H1 (cell line): Measurements from ENCODE around the gene ZFAND3. TPM values are rescaled to one million over a fixed set of nuclear protein-coding genes. Genes with fewer than 3 reads are reported as not detected.

Experiments used
- CTCF ChIA-PET: fragments of 300-600 bp; sonication (Branson Sonifier 250); formaldehyde crosslinking; loops from one replicate; lab custom pipeline; 2021; ENCODE audit not compliant: partially characterized antibody; lab: Charles Lee
- POLR2A ChIA-PET: fragments of 300-600 bp; sonication (Branson Sonifier 250); formaldehyde crosslinking; loops from one replicate; lab custom pipeline; 2021; ENCODE audit warnings: inconsistent platforms; ENCODE audit not compliant: partially characterized antibody; lab: Charles Lee
- DNase-seq, 2 experiments: peaks; one replicate each; pipeline versions ENCODE4 v3.0.0 to v3.0.0-alpha.2; 2010 to 2022; ENCODE audit warnings: low spot score in 2 of 2, low read depth in 1 of 2, mixed read lengths in 1 of 2
- FAIRE-seq: peaks from 2 replicates; lab custom pipeline; 2011; peaks lifted over from hg19 to GRCh38; lab: Jason Lieb, UNC
- H2AFZ ChIP-seq: 2 replicates; pipeline ENCODE4 v1.8.1; 2012; ENCODE audit warnings: low read length, inconsistent platforms
- H2AK5ac ChIP-seq: 2 replicates; pipeline ENCODE4 v1.6.1; 2013; ENCODE audit warnings: low read depth, low read length
- H2BK120ac ChIP-seq: replicated peaks from 2 replicates; pipeline ENCODE3; 2013; ENCODE audit warnings: low read depth, low read length, inconsistent platforms
- H2BK12ac ChIP-seq: 2 replicates; pipeline ENCODE4 v1.6.1; 2013; ENCODE audit warnings: low read depth, low read length
- H2BK15ac ChIP-seq: 2 replicates; pipeline ENCODE4 v1.6.1; 2013; ENCODE audit warnings: low read length
- H2BK20ac ChIP-seq: 2 replicates; pipeline ENCODE4 v1.6.1; 2013; ENCODE audit warnings: low read length
- H2BK5ac ChIP-seq: 2 replicates; pipeline ENCODE4 v1.6.1; 2013; ENCODE audit warnings: low read depth, low read length
- H3K14ac ChIP-seq: 2 replicates; pipeline ENCODE4 v1.6.1; 2013; ENCODE audit warnings: inconsistent platforms; ENCODE audit not compliant: insufficient read length
- H3K18ac ChIP-seq: 2 replicates; pipeline ENCODE4 v1.6.1; 2013; ENCODE audit warnings: low read length; ENCODE audit errors: extremely low read depth
- H3K23ac ChIP-seq: 2 replicates; pipeline ENCODE4 v1.6.1; 2013; ENCODE audit warnings: inconsistent platforms; ENCODE audit not compliant: insufficient read length
- H3K23me2 ChIP-seq: 2 replicates; pipeline ENCODE4 v1.6.1; 2013; ENCODE audit warnings: low read depth, low read length
- H3K27ac ChIP-seq: 2 replicates; pipeline ENCODE4 v1.6.1; 2011; ENCODE audit warnings: low read depth, low read length, inconsistent platforms
- H3K27me3 ChIP-seq, 4 experiments: replicated peaks in 1 of 4; 1 replicate in 1 of 4; 2 replicates in 3 of 4; pipeline versions ENCODE4 v1.6.1 to v1.8.1; 2011 to 2013; ENCODE audit warnings: low read length in 3 of 4, mild to moderate bottlenecking in 3 of 4, inconsistent platforms in 2 of 4, mixed read lengths in 2 of 4, moderate library complexity in 1 of 4; ENCODE audit not compliant: control insufficient read depth in 3 of 4, insufficient read depth in 3 of 4; ENCODE audit errors: extremely low read depth in 1 of 4
- H3K36me3 ChIP-seq, 4 experiments: 2 replicates each; pipeline versions ENCODE4 v1.6.1 to v1.8.1; 2011 to 2013; ENCODE audit warnings: mild to moderate bottlenecking in 4 of 4, low read length in 3 of 4, moderate library complexity in 2 of 4, control low read depth in 1 of 4, inconsistent platforms in 1 of 4; ENCODE audit not compliant: insufficient read depth in 4 of 4, control insufficient read depth in 2 of 4
- H3K4ac ChIP-seq: replicated peaks from 2 replicates; pipeline ENCODE3; 2013; ENCODE audit warnings: low read length, low read depth, mixed read lengths, inconsistent platforms; ENCODE audit not compliant: insufficient read length
- H3K4me1 ChIP-seq, 4 experiments: replicated peaks in 1 of 4; 1 replicate in 1 of 4; 2 replicates in 3 of 4; pipeline versions ENCODE4 v1.6.1 to v1.8.1; 2011 to 2013; ENCODE audit warnings: low read length in 3 of 4, inconsistent platforms in 2 of 4, mixed read lengths in 1 of 4; ENCODE audit not compliant: insufficient read depth in 4 of 4, control insufficient read depth in 3 of 4
- H3K4me2 ChIP-seq, 2 experiments: 2 replicates each; pipeline versions ENCODE4 v1.6.1 to v1.8.1; 2011 to 2013; ENCODE audit warnings: low read depth in 2 of 2, low read length in 2 of 2, control low read depth in 1 of 2, inconsistent platforms in 1 of 2, mild to moderate bottlenecking in 1 of 2; ENCODE audit not compliant: insufficient read depth in 1 of 2
- H3K4me3 ChIP-seq, 4 experiments: fragments of 200-600, 300-600 bp in 1 of 4; sonication (generic), shearing (Covaris generic), sonication (Bioruptor Twin) in 1 of 4; 2 replicates each; pipeline versions ENCODE4 v1.5.1 to v1.8.1; 2011 to 2016; ENCODE audit warnings: low read length in 4 of 4, low read depth in 3 of 4, control low read depth in 2 of 4, inconsistent platforms in 2 of 4, mild to moderate bottlenecking in 2 of 4, mixed read lengths in 1 of 4, moderate library complexity in 1 of 4; ENCODE audit not compliant: insufficient read depth in 2 of 4; ENCODE audit errors: extremely low read depth in 1 of 4
- H3K56ac ChIP-seq: replicated peaks from 2 replicates; pipeline ENCODE3; 2013; ENCODE audit warnings: low read depth, mild to moderate bottlenecking, mixed read lengths, low read length, inconsistent platforms; ENCODE audit not compliant: insufficient read length
- H3K79me1 ChIP-seq: 2 replicates; pipeline ENCODE4 v1.6.1; 2013; ENCODE audit warnings: low read depth, low read length, control low read depth
- H3K79me2 ChIP-seq, 2 experiments: 2 replicates each; pipeline versions ENCODE4 v1.6.1 to v1.8.1; 2012 to 2013; ENCODE audit warnings: low read length in 2 of 2, mild to moderate bottlenecking in 2 of 2, inconsistent platforms in 1 of 2; ENCODE audit not compliant: insufficient read depth in 2 of 2, control insufficient read depth in 1 of 2
- H3K9ac ChIP-seq, 4 experiments: replicated peaks in 1 of 4; 1 replicate in 1 of 4; 2 replicates in 3 of 4; pipeline versions ENCODE4 v1.6.1 to v1.8.1; 2011 to 2013; ENCODE audit warnings: low read depth in 3 of 4, low read length in 3 of 4, control low read depth in 2 of 4, mild to moderate bottlenecking in 2 of 4, moderate library complexity in 2 of 4, inconsistent platforms in 1 of 4; ENCODE audit errors: extremely low read depth in 1 of 4
- H3K9me3 ChIP-seq, 2 experiments: 2 replicates each; pipeline versions ENCODE4 v1.6.1 to v1.8.1; 2012 to 2013; ENCODE audit warnings: mild to moderate bottlenecking in 2 of 2, moderate library complexity in 2 of 2, control low read depth in 1 of 2, inconsistent platforms in 1 of 2, low read depth in 1 of 2, low read length in 1 of 2, mixed read lengths in 1 of 2; ENCODE audit not compliant: insufficient read depth in 2 of 2
- H4K20me1 ChIP-seq, 2 experiments: replicated peaks in 1 of 2; 2 replicates each; pipeline versions ENCODE3 to v1.8.1; 2011 to 2013; ENCODE audit warnings: inconsistent platforms in 2 of 2, low read length in 2 of 2, mild to moderate bottlenecking in 1 of 2; ENCODE audit not compliant: insufficient read depth in 2 of 2, control insufficient read depth in 1 of 2
- H4K5ac ChIP-seq: 2 replicates; pipeline ENCODE4 v1.6.1; 2013; ENCODE audit warnings: low read length, low read depth, mixed read lengths, inconsistent platforms; ENCODE audit not compliant: insufficient read length
- H4K8ac ChIP-seq: 2 replicates; pipeline ENCODE4 v1.8.0; 2013; ENCODE audit warnings: mild to moderate bottlenecking, moderate library complexity, low read length, inconsistent platforms; ENCODE audit not compliant: insufficient read depth; ENCODE audit errors: extremely low read depth
- H4K91ac ChIP-seq: replicated peaks from 2 replicates; pipeline ENCODE3; 2013; ENCODE audit warnings: low read length, mixed read lengths, inconsistent platforms; ENCODE audit not compliant: insufficient read length
- KDM5A ChIP-seq: fragments of 200-600 bp; IDR thresholded peaks from 2 replicates; pipeline ENCODE4 v1.7.1; 2012; ENCODE audit warnings: mild to moderate bottlenecking, low read length, inconsistent platforms, mixed read lengths
- SIN3A ChIP-seq, 2 experiments: IDR thresholded peaks in 1 of 2; conservative IDR thresholded peaks in 1 of 2; 2 replicates each; pipeline ENCODE4 v1.6.1; 2011 to 2012; ENCODE audit warnings: low read length in 2 of 2, improper control_type of control experiment in 1 of 2, low read depth in 1 of 2, mild to moderate bottlenecking in 1 of 2
- WGBS, 2 experiments: shearing (Covaris generic) in 1 of 2; methylation state at CpG; one replicate each; pipeline versions ENCODE4 v1.1.6 to v1.1.7; 2013 to 2015; ENCODE audit warnings: low lambda C conversion rate in 2 of 2, mixed read lengths in 2 of 2, inconsistent platforms in 1 of 2, low coverage in 1 of 2, missing lambda C conversion rate in 1 of 2; ENCODE audit not compliant: insufficient replicate concordance in 2 of 2, insufficient coverage in 1 of 2, insufficient read length in 1 of 2; ENCODE audit errors: extremely low coverage in 1 of 2, missing lambda C conversion rate in 1 of 2; 5-methylcytosine and 5-hydroxymethylcytosine counted together
- polyA plus RNA-seq, 7 experiments: library from polyadenylated mRNA; depleted of rRNA in 3 of 7; stranded (reverse) in 5 of 7; unstranded in 2 of 7; fragments of >200 nt in 5 of 7; fragments of 200-250 nt in 2 of 7; gene quantifications; 1 replicate in 5 of 7; 2 replicates in 1 of 7; 4 replicates in 1 of 7; pipeline versions ENCODE4 v1.2.1 to v1.2.3, GENCODE V29; 2011 to 2013; ENCODE audit warnings: missing spikeins in 2 of 7, mixed read lengths in 2 of 7
- total RNA-seq: library from RNA; stranded (reverse); fragmentation: NEBNext Ultra II Directional; extraction: Animal tissue kit (Norgen Biotek cat#: 25700); gene quantifications from 2 replicates; pipeline ENCODE4 v1.2.1, GENCODE V29; 2021

Gene ZFAND3
- total and polyA plus RNA-seq, 2 of the 8 experiments (the other 6 are each of a cell fraction or from before 2014, with no cell fraction given): 13.0 to 51.3 TPM

DNA sequence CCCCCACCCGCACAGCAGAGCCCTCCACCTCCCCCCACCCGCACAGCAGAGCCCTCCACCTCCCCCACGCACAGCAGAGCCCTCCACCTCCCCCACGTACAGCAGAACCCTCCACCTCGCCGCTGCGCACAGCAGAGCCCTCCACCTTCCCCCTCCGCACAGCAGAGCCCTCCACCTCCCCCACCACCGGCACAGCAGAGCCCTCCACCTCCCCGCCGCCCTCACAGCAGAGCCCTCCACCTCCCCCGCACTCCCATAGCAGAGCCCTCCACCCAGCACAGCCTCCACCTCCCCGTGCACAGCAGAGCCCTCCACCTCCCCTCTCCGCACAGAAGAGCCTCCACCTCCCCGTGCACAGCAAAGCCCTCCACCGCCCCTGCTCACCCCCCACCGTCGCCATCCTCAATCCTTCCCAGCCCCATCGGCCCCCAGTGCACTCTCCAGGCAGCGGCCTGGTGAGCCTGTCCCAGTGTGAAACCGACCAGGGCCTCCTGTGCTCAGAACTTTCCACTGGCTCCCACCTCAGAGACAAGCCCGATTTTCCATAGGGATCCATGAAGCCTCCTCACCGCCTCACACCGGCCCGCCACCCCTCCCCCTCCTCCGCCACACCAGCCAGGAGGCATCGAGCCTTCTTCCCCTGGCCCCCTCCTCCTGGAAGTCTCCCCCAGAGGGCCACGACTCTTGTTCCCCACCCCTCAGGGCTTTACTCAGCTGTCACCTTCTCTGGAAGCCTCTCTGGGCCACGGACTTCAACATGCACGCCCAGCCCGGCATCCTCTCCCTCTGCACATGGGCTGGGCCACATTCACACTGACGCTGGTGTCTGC lies 347.1 kb downstream of the ZFAND3 start:
- Histone ChIP-seq H4K5ac (no peak overlapping the region), H2BK20ac (no peak overlapping the region), H2BK5ac (no peak overlapping the region), H3K36me3 (no peaks in the 10 kb centered on the region), H3K4me2 (no peak overlapping the region), H3K9ac (no peak overlapping the region), H2BK120ac (no peak overlapping the region), H3K23me2 (no peaks in the 10 kb centered on the region), H3K56ac (no peak overlapping the region), H3K4me3 (no peak overlapping the region), H4K20me1 (no peaks in the 10 kb centered on the region), H3K4ac (no peak overlapping the region), H3K27me3 (no peaks in the 10 kb centered on the region), H2BK15ac (no peak overlapping the region), H2AFZ (no peak overlapping the region), H3K4me1 (peaks cover 0 to 28% (median 9%) of the 10 kb centered on the region in 4 experiments; a peak in 6 of 7 replicates), H3K79me1 (no peaks in the 10 kb centered on the region), H3K9me3 (no peaks in the 10 kb centered on the region), H3K18ac (peak overlapping the region; percentile 71), H2AK5ac (no peak overlapping the region), H4K8ac (no peak overlapping the region), H3K14ac (no peak overlapping the region), H3K23ac (no peak overlapping the region), H3K27ac (no peak overlapping the region), H3K79me2 (no peaks in the 10 kb centered on the region), H2BK12ac (no peak overlapping the region), H4K91ac (no peak overlapping the region)
- WGBS, 2 experiments: 86% methylated on average over 8 of the region's 32 CpGs; no CpG with 5 or more reads in 1 of the 2 experiments
- DNase-seq (no peak), FAIRE-seq (no peak)
- ChIA-PET CTCF (interaction anchor here (3.0 kb wide), 1 partner anchor 11 kb away, joined by 12 read pairs; no protein-coding TSS in a partner anchor), POLR2A (no interaction called here)
- TF ChIP-seq SIN3A (conservative IDR thresholded peaks at IDR 0.05 in 1 of 2, IDR thresholded peaks at IDR 0.05 in 1 of 2; ENCODE audit: low read depth in 1 of 2, low read length in 2 of 2): no peak
- TF ChIP-seq KDM5A: no peak
